HG02938 (cell line): ENCODE measurements around the gene GPC6.

ENCODE experiments used
- ATAC-seq: cut with Tn5 transposase; IDR thresholded peaks from one replicate; pipeline ENCODE4 v1.9.1; 2021; ENCODE audit warnings: mild to moderate bottlenecking, moderate library complexity; ENCODE audit not compliant: unreplicated experiment

GPC6 gene

DNA sequence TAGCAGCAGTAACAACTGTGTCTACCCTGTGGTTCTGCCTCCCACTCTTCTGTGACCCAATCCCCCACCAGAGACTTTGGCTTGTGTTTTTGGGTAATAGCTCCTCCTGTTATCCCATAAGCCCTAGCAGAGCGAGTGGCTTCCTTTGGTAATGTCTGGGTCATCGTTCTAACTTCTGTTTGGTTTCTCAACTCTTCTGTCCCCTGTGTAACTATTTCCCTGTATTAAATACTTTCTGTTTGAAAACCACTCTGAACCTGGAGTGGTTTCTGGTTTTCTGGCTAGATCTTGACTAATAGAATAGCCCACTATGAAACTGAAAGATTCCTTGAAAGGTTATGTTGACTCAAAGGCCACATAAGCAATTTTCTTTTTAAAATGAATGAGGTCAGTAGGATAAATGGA lies 902.9 kb downstream of the GPC6 start:
- ATAC-seq = no peak

DNA sequence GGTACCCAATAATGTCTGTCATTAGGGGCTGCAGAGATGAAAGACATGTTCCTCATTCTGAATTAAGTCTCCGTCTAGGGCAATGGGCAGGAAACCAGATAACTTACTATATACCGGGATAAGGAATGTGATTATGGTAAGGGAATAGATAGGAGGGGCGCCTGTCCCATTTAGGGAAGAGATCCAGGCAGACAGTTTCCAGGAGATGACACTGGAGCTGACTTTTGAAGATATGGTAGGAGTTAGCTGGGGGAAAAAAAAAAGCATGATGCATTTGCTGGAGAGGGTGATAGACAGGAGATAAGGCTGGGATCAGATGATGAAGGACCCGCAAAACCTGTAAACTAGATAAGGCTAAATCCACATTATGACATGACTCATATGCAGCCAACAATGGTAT lies 912.2 kb downstream of the GPC6 start:
- no peak for ATAC-seq

DNA sequence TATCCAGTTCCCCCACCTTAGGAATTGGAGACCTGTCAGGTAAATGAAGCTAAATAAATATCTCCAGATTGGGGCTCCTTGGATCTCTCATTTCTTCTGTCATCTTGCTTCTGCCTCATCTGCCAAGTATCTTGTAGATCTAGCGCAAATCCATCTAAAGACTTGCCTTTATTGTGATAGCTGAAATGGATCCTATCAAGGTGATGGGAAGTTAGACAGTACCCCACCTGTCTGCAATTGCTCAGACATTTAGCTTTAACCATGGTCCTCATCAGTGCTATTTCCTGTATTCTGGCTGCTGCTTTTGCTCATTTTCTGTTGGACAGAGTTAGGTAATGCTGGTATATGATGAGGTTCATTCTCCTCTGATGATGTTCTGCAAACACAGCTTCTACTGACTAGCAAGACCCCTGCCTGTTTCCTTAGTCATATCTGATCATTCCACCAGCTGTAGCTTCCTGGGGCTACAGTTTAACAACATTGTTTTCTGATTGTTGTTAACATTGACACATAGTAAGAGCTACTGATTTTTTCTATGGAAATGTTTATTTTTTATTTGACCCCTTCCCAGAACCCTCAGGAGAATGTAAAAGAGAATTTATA lies 912.9 kb downstream of the GPC6 start:
- no peak for ATAC-seq

DNA sequence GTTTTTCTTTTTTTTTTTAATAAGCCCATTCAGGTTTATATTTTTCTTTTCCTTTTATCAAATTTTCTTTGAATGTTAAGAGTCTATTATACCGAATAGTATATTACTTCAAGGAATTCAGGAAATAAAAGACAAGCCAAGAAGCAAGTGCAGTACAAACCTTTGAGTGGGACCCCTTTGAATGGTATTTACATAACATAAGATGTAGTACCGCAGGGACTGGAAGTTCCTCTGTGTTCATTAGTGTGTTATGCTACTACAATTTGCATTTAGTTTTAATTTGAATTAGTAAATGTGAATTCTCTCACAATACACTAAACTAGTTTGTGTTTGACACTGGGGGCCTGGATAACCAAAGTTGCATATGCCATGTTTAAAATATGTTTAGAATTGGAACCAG lies 913.4 kb downstream of the GPC6 start:
- ATAC-seq = no peak

DNA sequence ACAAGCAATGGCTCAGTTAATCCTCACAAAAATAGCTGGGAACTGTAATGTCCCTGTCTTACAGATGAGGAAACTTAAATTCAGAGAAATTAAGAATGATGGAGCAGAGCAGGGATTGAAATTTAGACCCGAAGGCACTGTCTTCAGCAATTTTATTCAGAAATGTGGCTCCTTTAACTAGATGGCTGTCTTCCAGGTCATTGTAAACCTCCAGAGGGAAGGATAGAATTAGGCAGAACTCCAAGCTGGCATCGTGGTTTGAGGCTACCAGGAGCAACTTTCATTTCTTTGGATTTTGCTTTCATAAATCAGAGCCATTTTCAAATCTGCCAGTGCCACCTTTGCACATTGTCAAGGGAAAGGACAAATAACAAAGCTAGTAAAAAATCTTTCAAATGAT lies 913.9 kb downstream of the GPC6 start:
- no peak for ATAC-seq

DNA sequence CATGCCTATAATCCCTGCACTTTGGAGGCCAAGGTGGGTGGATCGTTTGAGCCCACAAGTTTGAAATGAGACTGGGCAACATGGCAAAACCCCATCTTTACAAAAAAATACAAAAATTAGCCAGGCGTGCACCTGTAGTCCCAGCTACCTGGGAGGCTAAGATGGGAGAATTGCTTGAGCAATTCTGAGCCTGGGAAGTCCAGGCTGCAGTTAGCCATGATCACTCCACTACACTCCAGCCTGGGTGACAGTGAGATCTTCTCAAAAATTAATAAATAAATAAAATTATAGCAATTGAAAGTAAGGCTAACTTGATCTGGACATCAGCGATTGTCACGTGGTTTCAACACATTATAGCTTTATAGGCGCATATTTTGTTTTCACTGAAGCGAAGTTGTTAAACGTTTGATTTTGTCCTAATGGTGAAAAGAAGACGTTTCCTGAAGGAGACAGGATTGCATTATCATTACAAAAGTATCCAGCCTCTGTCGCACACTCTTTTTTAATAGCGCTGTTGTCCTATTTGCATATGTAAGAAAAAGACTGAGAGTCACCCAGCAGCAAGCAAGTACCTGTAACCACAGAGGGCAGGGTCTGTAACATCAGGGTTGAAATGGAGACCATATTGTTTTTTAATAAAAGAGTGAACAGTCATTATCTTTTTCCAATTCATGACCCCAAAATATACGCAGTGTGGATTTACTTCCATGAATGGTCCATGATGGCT lies 917.2 kb downstream of the GPC6 start:
- no peak for ATAC-seq

DNA sequence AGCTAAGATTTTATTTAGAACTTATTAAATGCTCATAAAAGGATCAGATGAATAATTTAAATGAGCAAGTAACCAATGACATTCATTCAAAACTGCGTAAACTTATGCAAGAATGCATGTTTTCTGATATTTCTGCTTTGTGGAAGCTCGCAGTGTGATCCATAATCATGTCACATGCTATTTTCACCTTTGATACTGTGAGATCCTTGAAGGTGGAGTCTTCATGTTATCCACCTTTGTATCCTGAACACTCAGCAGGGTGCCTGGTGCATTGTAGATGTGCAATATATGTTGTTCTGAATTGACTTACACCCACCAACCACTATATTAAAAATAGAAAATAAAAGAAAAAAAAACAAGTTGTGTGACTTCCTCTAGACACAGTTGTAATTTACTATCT lies 919.4 kb downstream of the GPC6 start:
- no peak for ATAC-seq

DNA sequence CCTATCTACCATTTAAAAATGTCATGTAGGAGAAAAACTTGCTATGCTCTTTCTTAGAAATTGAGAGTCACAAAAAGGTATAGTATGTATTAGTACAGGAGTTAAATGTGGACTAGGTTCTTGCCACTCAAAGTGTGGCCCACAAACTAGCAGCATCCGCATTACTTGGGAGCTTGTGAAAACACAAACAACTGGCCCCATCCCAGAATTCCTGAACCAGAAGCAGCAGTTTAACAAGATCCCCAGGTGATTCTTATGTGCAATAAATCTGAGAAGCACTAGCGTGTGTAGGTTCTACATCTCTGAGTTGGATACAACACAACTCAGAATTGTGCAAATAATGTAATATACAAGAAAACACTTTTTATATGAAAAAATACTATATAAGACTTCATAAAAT lies 927.0 kb downstream of the GPC6 start:
- no peak for ATAC-seq

DNA sequence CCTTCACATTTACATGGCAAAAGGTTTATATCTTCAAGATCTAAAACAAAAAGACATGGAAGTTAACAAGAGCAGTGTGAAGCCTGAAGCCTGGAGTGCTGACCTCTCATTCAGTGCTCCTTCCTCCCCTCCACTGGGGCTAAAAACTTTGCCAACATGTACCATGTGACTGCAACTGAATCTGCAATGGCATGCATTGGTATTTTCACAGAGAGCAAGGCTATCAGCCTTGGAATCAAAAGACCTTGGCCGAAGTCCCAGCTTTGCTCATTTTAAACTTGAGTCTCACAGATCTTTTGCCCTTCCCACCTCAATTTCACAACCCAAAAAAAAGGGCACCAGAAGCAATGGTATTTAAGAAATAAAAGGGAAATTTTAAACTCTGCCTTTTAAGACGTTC lies 927.8 kb downstream of the GPC6 start:
- ATAC-seq = no peak

DNA sequence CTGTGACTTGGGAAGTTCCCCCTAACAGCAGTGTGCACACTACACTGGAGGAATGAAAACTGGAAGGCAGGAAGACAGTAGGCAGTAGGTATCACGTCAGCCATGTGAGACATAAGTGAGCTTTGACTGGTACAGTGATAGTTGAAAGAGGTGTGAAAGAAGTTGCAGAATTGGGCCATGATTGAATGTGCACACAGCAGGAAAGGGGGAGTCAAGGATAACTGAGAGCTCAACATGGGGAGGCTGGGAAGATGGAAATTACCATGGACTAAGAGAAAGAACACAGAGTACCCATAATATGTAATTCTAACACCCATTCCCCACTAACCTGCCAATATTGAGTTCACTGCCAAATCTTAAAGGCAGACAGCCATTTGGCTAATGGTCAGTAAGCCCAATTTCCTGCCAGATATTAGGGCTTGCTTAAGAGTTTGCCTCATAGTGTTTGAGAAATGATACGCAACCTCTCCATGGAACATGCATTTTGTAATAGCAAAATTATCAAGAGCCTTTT lies 931.2 kb downstream of the GPC6 start:
- no peak for ATAC-seq

DNA sequence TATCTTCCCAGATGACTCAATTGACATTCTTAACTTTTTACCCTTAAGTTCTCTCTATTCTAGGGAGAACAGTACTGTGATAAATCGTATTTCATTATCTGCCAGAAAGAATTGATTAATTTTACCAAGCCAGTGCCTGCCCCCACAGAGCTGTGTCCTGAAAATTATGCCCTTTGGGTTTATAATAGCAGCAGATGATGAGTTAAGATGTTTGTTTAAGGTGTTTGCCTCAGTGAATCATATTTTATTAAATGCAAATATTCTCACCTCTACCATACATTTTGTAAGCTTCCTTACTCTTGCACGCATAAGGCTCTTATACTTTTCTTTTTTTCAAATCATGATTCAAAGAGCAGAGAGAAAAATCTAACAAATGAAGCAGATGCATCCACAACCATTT lies 934.3 kb downstream of the GPC6 start:
- ATAC-seq = no peak

DNA sequence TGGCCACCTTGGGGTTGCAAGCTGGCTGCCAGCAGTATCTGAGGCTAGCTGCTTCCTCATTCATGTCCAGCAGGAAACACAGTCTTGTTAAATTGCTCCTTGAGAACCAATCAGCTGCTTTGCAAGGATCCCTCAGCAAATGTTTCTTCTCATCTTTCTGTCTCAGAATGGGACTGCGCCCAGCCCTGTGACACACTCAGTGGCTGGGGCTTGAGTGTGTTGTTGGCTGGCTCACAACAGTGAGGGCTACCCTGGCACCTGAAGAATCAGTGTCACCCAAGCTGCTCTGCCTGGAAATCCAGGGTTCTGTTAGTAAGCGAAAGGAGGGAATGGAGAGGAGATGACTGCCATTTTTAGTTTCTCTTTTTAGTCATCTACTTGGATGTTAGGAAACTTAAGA lies 935.7 kb downstream of the GPC6 start:
- no peak for ATAC-seq

DNA sequence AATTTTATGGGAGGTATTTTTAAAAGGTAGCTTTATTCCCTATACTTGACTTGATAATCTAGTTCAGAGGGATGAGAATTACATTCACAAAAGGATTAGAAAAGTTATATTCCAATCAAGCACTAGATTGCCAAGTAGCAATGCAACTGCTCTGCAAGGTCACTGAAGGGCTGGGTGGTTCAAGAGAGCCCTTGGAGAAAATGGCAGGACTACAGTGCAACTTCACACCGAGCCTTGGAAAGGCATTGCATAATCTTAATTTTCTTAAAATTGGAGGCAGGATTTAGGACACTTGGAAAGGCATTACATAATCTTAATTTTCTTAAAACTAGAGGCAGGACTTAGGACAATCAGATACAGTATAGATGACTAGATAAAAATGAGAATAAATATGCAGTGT lies 936.9 kb downstream of the GPC6 start:
- no peak for ATAC-seq

DNA sequence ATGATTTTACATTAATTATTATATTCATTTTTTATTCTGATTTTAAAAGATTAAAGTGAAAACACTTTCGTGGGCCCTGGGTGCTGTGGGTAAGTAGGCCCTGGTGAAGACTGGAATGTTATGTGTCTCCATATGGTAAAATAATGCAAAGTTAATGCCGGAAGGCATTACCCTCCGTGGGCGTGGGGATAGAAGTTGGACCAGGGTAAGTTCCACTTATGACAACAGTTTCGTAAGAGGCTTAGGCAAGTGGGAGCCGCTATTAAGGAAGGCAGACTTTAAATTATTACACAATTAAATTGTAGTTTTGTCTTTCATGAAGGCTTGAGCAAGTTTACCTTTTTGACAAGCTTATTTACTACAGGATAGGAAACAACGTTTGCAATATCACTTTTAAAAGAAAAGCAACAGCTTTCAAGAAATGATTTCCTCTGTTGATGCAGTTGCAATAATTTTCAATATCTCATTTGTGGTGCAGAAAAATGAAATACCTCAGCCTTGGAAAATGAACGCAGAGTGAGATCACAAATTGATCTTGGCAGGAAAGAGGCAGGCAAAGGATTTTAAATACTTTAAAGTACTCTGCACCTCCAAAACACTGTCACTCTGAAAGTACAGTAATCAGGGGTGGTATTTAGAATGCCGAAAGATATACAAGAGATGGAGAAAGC lies 942.3 kb downstream of the GPC6 start:
- ATAC-seq = no peak

DNA sequence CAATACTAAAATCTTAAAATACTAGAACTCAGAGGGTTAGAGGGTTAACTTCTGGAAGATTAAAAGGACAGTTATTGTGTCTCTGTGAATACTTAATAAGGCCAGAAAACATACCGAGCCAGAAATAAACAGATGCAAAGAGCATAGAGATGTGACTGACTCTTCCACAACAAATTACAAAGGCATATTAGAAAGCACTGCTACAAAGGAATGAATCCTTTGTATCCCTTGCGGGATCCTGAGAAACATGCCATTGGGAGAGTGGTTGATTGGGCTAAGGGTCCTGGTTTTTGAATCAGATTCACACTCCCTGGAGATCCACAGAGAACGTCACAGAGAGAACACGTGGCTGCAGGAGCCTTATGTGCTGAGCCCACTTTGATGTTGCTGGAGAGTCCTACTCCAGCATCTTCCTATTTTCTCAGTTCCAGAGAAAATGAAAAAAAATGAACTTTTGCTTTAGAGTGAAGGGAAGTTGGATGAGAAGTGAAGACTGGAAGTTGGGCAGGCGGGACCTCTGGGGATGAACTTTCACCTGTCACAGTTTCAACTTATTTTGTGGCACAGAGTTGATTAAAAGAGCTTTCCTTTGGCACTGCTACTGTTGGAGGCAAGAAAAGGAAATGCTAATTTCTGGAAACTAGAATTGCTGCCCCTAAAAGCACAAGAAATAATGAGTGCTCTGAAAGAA lies 943.0 kb downstream of the GPC6 start:
- ATAC-seq = no peak

DNA sequence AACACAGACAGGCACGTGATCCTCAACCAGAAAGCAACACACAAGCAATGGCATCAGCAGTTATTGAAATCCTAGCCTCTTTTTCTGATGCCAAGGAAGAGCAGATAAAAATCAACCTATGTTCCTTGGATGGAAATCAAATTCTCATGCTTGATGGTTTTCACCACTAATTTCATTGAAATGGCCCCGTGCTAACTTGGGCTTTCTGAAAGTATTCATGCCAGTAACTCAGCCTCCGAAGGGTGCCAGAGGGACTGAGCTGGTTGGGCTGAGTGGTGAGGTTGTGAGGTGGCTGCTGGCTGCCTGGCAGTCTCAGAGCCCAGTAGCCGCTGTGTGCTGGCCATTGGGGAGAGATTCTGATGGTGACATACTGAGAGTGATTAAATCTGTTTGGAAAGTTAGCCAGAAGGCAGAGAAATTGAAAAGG lies 943.6 kb downstream of the GPC6 start:
- ATAC-seq = no peak

DNA sequence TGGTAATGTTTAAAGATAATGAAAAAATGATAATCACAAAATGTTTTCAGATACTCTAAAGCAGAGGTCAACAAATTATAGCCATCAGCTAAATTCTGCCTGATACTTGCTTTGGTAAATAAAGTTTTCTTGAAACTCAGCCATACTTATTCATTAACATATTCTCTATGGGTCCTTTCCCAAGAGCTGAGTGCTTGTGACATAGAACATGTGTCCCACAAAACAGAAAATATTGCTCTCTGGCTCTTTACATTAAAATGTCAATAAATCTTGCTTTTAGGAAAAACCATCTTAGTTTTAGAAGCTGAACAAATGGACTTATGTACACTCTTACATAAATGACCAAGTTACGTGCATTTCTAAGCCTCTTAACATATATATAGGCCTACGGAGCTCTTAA lies 945.8 kb downstream of the GPC6 start:
- ATAC-seq = no peak

DNA sequence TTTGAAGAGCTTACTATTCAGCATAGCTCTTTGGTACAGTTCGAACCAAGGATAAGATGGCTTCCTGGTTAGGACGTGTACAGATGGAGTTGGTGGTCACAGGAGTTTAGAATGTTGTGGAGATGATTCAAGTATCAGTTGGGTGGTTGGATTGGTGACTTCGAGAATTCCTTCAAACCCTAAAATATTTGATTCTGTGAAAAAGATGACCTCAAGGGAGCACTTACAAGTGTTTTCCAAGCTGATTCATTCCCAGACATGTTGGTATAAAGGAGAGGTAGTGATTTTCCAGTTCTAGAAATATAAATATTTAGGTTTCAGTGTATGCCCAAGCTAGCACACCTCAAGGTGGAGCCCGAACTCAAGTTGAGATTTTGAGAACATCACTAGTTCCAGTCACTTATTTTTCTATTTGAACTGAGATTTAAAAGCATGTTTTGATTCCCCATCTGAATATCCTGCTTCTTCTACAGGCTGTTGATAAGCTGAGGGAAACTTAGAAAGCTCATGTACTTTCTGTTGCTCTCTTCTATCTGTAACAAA lies 946.8 kb downstream of the GPC6 start:
- no peak for ATAC-seq

DNA sequence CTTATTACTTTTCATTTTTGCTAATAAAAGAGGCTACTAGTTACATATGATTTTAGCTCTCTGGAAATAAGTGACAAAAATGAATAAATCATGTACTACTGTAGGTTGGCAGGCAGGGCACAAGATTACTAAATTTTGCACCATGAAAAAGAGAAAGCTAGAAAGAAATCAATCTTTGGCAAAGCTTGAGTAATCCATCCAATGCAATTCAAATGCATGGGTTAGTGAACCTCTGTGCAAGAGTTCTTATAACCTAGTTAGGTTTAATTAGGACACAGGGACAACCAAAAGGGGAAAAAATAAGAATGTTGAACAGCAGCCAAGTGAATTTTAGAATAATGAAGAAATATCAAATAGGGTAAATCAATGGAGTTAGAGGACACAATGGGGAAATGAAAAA lies 947.4 kb downstream of the GPC6 start:
- ATAC-seq = no peak

DNA sequence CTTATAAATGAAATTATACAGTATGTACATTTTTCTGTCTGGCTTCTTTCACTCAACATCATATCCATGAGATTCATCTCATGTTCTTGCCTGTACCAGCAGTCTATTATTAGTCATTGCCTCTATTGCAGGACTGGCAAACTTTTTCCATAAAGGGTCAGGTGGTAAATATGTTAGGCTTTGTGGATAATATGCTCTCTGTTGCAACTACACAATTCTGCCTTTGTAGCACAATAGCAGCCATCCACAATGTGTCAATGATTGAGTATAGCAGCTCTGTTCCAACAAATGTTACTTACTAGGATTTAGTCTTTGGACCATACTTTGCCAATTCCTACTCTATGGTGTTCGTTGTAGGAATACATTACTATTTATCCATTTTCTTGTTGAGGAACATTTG lies 948.5 kb downstream of the GPC6 start:
- no peak for ATAC-seq

DNA sequence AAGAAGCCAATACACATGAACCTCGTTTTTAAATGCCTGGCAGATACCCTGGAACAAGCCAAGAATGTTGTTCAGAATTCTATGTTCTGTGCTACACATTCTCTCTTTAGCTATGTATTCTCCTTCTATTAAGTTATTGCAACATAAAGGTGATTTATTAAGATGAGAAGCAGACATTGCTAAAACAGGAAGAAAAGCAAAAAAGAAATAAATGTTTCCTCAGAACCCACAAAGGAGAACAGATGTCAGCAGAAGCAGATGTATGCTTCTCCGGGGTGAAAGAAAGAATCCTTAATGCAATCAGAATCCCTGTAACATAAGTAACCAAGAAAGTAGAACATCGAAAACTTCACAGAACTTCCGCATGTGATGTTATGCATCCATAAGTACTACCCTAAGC lies 950.0 kb downstream of the GPC6 start:
- ATAC-seq = no peak
